Measurements from ENCODE around the gene PCDHB14. TPM values are rescaled to one million over a fixed set of nuclear protein-coding genes. Genes with fewer than 3 reads are reported as not detected.
"Not testable (repeated sequence)": the region's sequence is repeated elsewhere in the genome, so short reads cannot be mapped to it uniquely, and the experiment has no call there.

The PCDHB14 gene
- polyA plus RNA-seq, 2 donors, result 0.67 to 0.88 TPM

DNA sequence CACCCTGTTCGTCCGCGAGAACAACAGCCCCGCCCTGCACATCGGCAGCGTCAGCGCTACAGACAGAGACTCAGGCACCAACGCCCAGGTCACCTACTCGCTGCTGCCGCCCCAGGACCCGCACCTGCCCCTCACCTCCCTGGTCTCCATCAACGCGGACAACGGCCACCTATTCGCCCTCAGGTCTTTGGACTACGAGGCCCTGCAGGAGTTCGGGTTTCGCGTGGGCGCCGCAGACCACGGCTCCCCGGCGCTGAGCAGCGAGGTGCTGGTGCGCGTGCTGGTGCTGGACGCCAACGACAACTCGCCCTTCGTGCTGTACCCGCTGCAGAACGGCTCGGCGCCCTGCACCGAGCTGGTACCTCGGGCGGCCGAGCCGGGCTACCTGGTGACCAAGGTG is 12.8 kb downstream of the PCDHB14 start:
- H3K9me3 ChIP-seq (ENCODE audit: control insufficient read depth in 2 of 2, insufficient read depth in 1 of 2, low read depth in 1 of 2, low read length in 1 of 2), result peaks cover 17 to 26% of the 10 kb centered on the region in 2 donors
- WGBS, 2 donors, result 31 to 32% methylated on average over 33 to 40 of the region's 40 CpGs

DNA sequence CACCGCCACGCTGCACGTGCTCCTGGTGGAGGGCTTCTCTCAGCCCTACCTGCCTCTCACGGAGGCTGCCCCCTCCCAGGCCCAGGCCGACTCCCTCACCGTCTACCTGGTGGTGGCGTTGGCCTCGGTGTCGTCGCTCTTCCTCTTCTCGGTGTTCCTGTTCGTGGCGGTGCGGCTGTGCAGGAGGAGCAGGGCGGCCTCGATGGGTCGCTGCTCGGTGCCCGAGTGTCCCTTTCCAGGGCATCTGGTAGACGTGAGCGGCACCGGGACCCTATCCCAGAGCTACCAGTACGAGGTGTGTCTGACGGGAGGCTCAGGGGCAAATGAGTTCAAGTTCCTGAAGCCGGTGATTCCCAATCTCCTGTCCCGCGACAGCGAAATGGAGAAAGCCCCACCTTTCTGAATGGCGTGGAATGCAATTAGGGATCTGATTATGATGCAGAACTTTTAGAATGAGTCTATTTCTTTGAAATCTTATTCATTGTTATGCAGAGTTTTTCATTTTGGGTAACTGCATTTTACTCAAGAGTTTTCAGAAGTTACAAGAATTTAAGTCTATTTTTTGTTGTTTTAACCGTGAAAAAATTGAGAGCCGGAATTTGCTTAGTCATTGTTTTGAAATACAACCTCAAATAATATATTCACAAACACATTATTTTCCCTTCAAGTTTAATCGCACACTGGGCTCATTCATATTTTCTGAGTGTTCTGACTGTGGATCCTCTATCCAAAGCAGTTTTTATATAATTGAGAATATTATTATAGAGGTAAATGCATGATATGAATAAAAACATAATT is 13.6 kb downstream of the PCDHB14 start:
- peaks cover 0 to 2% of the 10 kb centered on the region in 2 donors for H3K27me3 ChIP-seq (ENCODE audit: control insufficient read depth in 1 of 2, insufficient read depth in 2 of 2, low read length in 2 of 2)
- H3K36me3 ChIP-seq (ENCODE audit: control insufficient read depth in 2 of 2, insufficient read depth in 2 of 2, low read length in 1 of 2), result no peaks in the 10 kb centered on the region
- WGBS, 2 donors, result 23 to 28% methylated on average over 32 of the region's 32 CpGs
- no peak overlapping the region for H3K4me3 ChIP-seq (ENCODE audit: low read depth in 1 of 2, low read length in 2 of 2)
- H3K27ac ChIP-seq (ENCODE audit: low read depth in 2 of 2, low read length in 1 of 2), result no peak overlapping the region
- peaks cover 24 to 34% of the 10 kb centered on the region in 2 donors for H3K9me3 ChIP-seq (ENCODE audit: control insufficient read depth in 2 of 2, insufficient read depth in 1 of 2, low read depth in 1 of 2, low read length in 1 of 2)
- H3K4me1 ChIP-seq (ENCODE audit: control insufficient read depth in 2 of 2, insufficient read depth in 2 of 2, low read length in 1 of 2), result no peaks in the 10 kb centered on the region

More for the DNA sequence above, 12.8 kb downstream of the PCDHB14 start:
- not testable (repeated sequence) for H3K4me3 ChIP-seq (ENCODE audit: low read depth in 1 of 2, low read length in 2 of 2); H3K4me1 ChIP-seq (ENCODE audit: control insufficient read depth in 2 of 2, insufficient read depth in 2 of 2, low read length in 1 of 2); H3K27ac ChIP-seq (ENCODE audit: low read depth in 2 of 2, low read length in 1 of 2); H3K27me3 ChIP-seq (ENCODE audit: control insufficient read depth in 1 of 2, insufficient read depth in 2 of 2, low read length in 2 of 2); H3K36me3 ChIP-seq (ENCODE audit: control insufficient read depth in 2 of 2, insufficient read depth in 2 of 2, low read length in 1 of 2)

DNA sequence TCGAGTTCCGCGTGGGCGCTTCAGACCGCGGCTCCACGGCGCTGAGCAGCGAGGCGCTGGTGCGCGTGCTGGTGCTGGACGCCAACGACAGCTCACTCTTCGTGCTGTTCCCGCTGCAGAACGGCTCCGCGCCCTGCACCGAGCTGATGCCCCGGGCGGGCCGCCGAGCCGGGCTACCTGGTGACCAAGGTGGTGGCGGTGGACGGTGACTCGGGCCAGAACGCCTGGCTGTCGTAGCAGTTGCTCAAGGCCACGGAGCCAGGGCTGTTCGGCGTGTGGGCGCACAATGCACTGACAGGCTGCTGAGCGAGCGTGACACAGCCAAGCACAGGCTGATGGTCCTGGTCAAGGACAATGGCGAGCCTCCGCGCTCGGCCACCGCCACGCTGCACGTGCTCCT is 18.4 kb downstream of the PCDHB14 start:
- H3K36me3 ChIP-seq (ENCODE audit: control insufficient read depth in 2 of 2, insufficient read depth in 2 of 2, low read length in 1 of 2), result no peaks in the 10 kb centered on the region
- no peak overlapping the region for H3K4me3 ChIP-seq (ENCODE audit: low read depth in 1 of 2, low read length in 2 of 2)
- 32% methylated on average over 38 to 43 of the region's 43 CpGs for WGBS, 2 donors
- H3K27me3 ChIP-seq (ENCODE audit: control insufficient read depth in 1 of 2, insufficient read depth in 2 of 2, low read length in 2 of 2), result peaks cover 0 to 2% of the 10 kb centered on the region in 2 donors
- no peaks in the 10 kb centered on the region for H3K4me1 ChIP-seq (ENCODE audit: control insufficient read depth in 2 of 2, insufficient read depth in 2 of 2, low read length in 1 of 2)
- no peak overlapping the region for H3K27ac ChIP-seq (ENCODE audit: low read depth in 2 of 2, low read length in 1 of 2)
- peaks cover 21 to 31% of the 10 kb centered on the region in 2 donors for H3K9me3 ChIP-seq (ENCODE audit: control insufficient read depth in 2 of 2, insufficient read depth in 1 of 2, low read depth in 1 of 2, low read length in 1 of 2)

DNA sequence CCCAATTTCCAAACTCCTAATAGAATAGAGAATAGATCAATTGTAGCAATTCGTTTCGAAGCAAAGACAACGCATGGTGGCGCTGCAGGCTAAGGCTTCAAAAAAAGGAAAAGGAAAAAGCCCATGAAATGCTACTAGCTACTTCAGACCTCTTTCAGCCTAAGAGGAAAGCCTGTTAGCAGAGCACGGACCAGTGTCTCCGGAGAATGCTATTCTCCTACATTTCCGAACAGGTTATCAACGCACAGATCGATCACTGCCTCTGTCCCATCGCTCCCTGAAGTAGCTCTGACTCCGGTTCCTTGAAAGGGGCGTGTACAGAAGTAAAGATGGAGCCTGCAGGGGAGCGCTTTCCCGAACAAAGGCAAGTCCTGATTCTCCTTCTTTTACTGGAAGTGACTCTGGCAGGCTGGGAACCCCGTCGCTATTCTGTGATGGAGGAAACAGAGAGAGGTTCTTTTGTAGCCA is 22.1 kb downstream of the PCDHB14 start, which contains the start of gene PCDHB15:
PCDHB15 (plus strand) TSS at position 146 of the 468 bp plus-strand sequence; CDS start at position 330, 184 bp downstream.
- peaks cover 22 to 39% of the 10 kb centered on the region in 2 donors for H3K9me3 ChIP-seq (ENCODE audit: control insufficient read depth in 2 of 2, insufficient read depth in 1 of 2, low read depth in 1 of 2, low read length in 1 of 2)
- no peaks in the 10 kb centered on the region for H3K27me3 ChIP-seq (ENCODE audit: control insufficient read depth in 1 of 2, insufficient read depth in 2 of 2, low read length in 2 of 2)
- H3K36me3 ChIP-seq (ENCODE audit: control insufficient read depth in 2 of 2, insufficient read depth in 2 of 2, low read length in 1 of 2), result no peaks in the 10 kb centered on the region
- H3K4me3 ChIP-seq (ENCODE audit: low read depth in 1 of 2, low read length in 2 of 2), result peak within 1 kb of the TSS; percentile 6 to 18
- 10 to 14% methylated on average over 16 of the region's 16 CpGs for WGBS, 2 donors
- no peak within 1 kb of the TSS for H3K27ac ChIP-seq (ENCODE audit: low read depth in 2 of 2, low read length in 1 of 2)
- H3K4me1 ChIP-seq (ENCODE audit: control insufficient read depth in 2 of 2, insufficient read depth in 2 of 2, low read length in 1 of 2), result no peaks in the 10 kb centered on the region

DNA sequence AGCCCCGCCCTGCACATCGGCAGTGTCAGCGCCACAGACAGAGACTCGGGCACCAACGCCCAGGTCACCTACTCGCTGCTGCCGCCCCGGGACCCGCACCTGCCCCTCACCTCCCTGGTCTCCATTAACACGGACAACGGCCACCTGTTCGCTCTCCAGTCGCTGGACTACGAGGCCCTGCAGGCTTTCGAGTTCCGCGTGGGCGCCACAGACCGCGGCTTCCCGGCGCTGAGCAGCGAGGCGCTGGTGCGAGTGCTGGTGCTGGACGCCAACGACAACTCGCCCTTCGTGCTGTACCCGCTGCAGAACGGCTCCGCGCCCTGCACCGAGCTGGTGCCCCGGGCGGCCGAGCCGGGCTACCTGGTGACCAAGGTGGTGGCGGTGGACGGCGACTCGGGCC is 23.8 kb downstream of the PCDHB14 start:
- not testable (repeated sequence) for H3K27ac ChIP-seq (ENCODE audit: low read depth in 2 of 2, low read length in 1 of 2); H3K36me3 ChIP-seq (ENCODE audit: control insufficient read depth in 2 of 2, insufficient read depth in 2 of 2, low read length in 1 of 2); H3K27me3 ChIP-seq (ENCODE audit: control insufficient read depth in 1 of 2, insufficient read depth in 2 of 2, low read length in 2 of 2); H3K4me3 ChIP-seq (ENCODE audit: low read depth in 1 of 2, low read length in 2 of 2); H3K4me1 ChIP-seq (ENCODE audit: control insufficient read depth in 2 of 2, insufficient read depth in 2 of 2, low read length in 1 of 2)
- WGBS, 2 donors, result 44 to 49% methylated on average over 25 to 34 of the region's 42 CpGs
- peaks cover 15 to 31% of the 10 kb centered on the region in 2 donors for H3K9me3 ChIP-seq (ENCODE audit: control insufficient read depth in 2 of 2, insufficient read depth in 1 of 2, low read depth in 1 of 2, low read length in 1 of 2)

DNA sequence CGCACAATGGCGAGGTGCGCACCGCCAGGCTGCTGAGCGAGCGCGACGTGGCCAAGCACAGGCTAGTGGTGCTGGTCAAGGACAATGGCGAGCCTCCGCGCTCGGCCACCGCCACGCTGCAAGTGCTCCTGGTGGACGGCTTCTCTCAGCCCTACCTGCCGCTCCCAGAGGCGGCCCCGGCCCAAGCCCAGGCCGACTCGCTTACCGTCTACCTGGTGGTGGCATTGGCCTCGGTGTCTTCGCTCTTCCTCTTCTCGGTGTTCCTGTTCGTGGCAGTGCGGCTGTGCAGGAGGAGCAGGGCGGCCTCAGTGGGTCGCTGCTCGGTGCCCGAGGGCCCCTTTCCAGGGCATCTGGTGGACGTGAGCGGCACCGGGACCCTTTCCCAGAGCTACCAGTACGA is 24.3 kb downstream of the PCDHB14 start:
- H3K27ac ChIP-seq (ENCODE audit: low read depth in 2 of 2, low read length in 1 of 2); H3K4me1 ChIP-seq (ENCODE audit: control insufficient read depth in 2 of 2, insufficient read depth in 2 of 2, low read length in 1 of 2); H3K4me3 ChIP-seq (ENCODE audit: low read depth in 1 of 2, low read length in 2 of 2); H3K27me3 ChIP-seq (ENCODE audit: control insufficient read depth in 1 of 2, insufficient read depth in 2 of 2, low read length in 2 of 2); H3K36me3 ChIP-seq (ENCODE audit: control insufficient read depth in 2 of 2, insufficient read depth in 2 of 2, low read length in 1 of 2): not testable (repeated sequence)
- WGBS, 2 donors, result 51 to 52% methylated on average over 32 to 34 of the region's 34 CpGs
- H3K9me3 ChIP-seq (ENCODE audit: control insufficient read depth in 2 of 2, insufficient read depth in 1 of 2, low read depth in 1 of 2, low read length in 1 of 2), result peaks cover 15 to 30% of the 10 kb centered on the region in 2 donors

DNA sequence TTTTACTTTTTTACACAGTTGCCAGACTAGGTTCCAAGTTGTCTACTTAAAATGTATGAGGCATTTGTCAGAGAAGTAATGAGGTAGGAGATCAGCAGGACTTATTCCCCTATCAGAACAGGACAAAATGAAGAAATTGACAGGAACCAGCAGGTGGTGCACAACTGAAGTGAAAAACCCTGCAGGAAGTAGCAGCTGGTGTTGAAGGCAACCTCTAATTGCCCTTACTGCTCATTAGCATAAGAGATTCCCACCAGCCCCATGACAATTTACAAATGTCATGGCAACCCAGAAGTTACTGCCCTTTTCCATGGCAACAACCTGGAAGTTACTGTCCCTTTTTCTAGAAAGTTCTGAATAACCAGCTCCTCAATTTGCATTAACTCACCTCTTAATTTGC is 27.4 kb downstream of the PCDHB14 start:
- H3K4me3 ChIP-seq (ENCODE audit: low read depth in 1 of 2, low read length in 2 of 2), result no peak overlapping the region
- no peaks in the 10 kb centered on the region for H3K27me3 ChIP-seq (ENCODE audit: control insufficient read depth in 1 of 2, insufficient read depth in 2 of 2, low read length in 2 of 2)
- H3K4me1 ChIP-seq (ENCODE audit: control insufficient read depth in 2 of 2, insufficient read depth in 2 of 2, low read length in 1 of 2), result no peaks in the 10 kb centered on the region
- no peak overlapping the region for H3K27ac ChIP-seq (ENCODE audit: low read depth in 2 of 2, low read length in 1 of 2)
- H3K36me3 ChIP-seq (ENCODE audit: control insufficient read depth in 2 of 2, insufficient read depth in 2 of 2, low read length in 1 of 2), result no peaks in the 10 kb centered on the region
- H3K9me3 ChIP-seq (ENCODE audit: control insufficient read depth in 2 of 2, insufficient read depth in 1 of 2, low read depth in 1 of 2, low read length in 1 of 2), result peaks cover 12 to 25% of the 10 kb centered on the region in 2 donors

DNA sequence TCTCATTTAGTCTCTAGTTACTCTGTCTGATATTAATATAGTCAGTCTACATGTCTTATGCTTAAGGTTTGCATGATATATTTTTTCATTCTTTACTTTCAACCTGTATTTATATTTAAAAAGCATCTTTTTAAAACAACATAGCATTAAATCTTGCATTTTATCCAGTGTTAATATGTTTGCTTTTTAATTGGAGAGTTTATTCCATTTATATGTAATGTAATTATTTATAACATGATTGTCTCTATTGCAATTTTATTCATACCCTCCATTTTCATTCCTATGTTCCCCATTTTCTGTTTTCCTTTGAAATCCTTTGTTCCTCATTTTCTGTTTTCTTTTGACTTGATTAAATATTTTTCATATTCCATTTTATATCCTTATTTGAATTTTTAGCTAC is 35.3 kb downstream of the PCDHB14 start:
- H3K36me3 ChIP-seq (ENCODE audit: control insufficient read depth in 2 of 2, insufficient read depth in 2 of 2, low read length in 1 of 2), result no peaks in the 10 kb centered on the region
- peaks cover 7 to 17% of the 10 kb centered on the region in 2 donors for H3K9me3 ChIP-seq (ENCODE audit: control insufficient read depth in 2 of 2, insufficient read depth in 1 of 2, low read depth in 1 of 2, low read length in 1 of 2)
- no peaks in the 10 kb centered on the region for H3K4me1 ChIP-seq (ENCODE audit: control insufficient read depth in 2 of 2, insufficient read depth in 2 of 2, low read length in 1 of 2)
- no peak overlapping the region for H3K4me3 ChIP-seq (ENCODE audit: low read depth in 1 of 2, low read length in 2 of 2)
- no peaks in the 10 kb centered on the region for H3K27me3 ChIP-seq (ENCODE audit: control insufficient read depth in 1 of 2, insufficient read depth in 2 of 2, low read length in 2 of 2)
- no peak overlapping the region for H3K27ac ChIP-seq (ENCODE audit: low read depth in 2 of 2, low read length in 1 of 2)

DNA sequence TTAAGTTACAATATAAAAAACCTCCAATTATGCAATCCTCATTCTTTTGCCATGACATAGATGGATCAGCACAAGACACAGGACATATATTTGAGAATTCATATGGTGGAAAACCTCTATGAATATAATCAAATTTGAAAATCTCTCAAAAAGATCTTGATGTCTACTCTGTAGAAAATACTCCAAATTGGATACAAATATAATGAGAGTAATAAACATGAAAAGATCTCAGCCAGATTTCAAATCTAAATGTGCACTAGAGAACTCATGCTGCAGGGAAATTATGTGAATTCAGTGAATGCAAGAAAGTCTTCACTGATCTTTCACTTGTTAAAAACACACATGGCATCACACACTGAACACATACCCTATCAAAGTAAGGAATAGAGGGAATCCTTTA is 35.8 kb downstream of the PCDHB14 start:
- H3K27me3 ChIP-seq (ENCODE audit: control insufficient read depth in 1 of 2, insufficient read depth in 2 of 2, low read length in 2 of 2), result no peaks in the 10 kb centered on the region
- H3K9me3 ChIP-seq (ENCODE audit: control insufficient read depth in 2 of 2, insufficient read depth in 1 of 2, low read depth in 1 of 2, low read length in 1 of 2), result peaks cover 7 to 17% of the 10 kb centered on the region in 2 donors

More for the DNA sequence above, 35.8 kb downstream of the PCDHB14 start:
- Histone ChIP-seq H3K4me3 (ENCODE audit: low read depth in 1 of 2, low read length in 2 of 2) (no peak overlapping the region), H3K4me1 (ENCODE audit: control insufficient read depth in 2 of 2, insufficient read depth in 2 of 2, low read length in 1 of 2) (no peaks in the 10 kb centered on the region), H3K27ac (ENCODE audit: low read depth in 2 of 2, low read length in 1 of 2) (no peak overlapping the region), H3K36me3 (ENCODE audit: control insufficient read depth in 2 of 2, insufficient read depth in 2 of 2, low read length in 1 of 2) (no peaks in the 10 kb centered on the region)

Data from esophagus (tissue), 2 donors.